ACC112 (cell line): ENCODE data around the gene C16orf87.

Experiments
- H2AFZ ChIP-seq: fragments of 200-600 bp; sonication (generic); one replicate; pipeline ENCODE4 v1.6.0; 2017; ENCODE audit warnings: antibody characterized with exemption, low read length; ENCODE audit not compliant: unreplicated experiment
- H3K27ac ChIP-seq: fragments of 200-600 bp; sonication (generic); 2 replicates; pipeline ENCODE4 v1.5.1; 2014; ENCODE audit warnings: low read depth, mild to moderate bottlenecking, antibody characterized with exemption, low read length, moderate library complexity
- H3K27me3 ChIP-seq: fragments of 200-600 bp; sonication (generic); 2 replicates; pipeline ENCODE4 v1.6.1; 2014; ENCODE audit warnings: mild to moderate bottlenecking, antibody characterized with exemption, low read length, moderate library complexity, mixed read lengths; ENCODE audit not compliant: insufficient read depth
- H3K36me3 ChIP-seq: fragments of 200-600 bp; sonication (generic); 2 replicates; pipeline ENCODE4 v1.6.1; 2016; ENCODE audit warnings: mild to moderate bottlenecking, antibody characterized with exemption, low read length, moderate library complexity, mixed read lengths; ENCODE audit not compliant: insufficient read depth
- H3K4me1 ChIP-seq: fragments of 200-600 bp; sonication (generic); one replicate; pipeline ENCODE4 v1.6.1; 2016; ENCODE audit warnings: low read length, mixed read lengths; ENCODE audit not compliant: insufficient read depth, unreplicated experiment, control insufficient read depth
- H3K4me3 ChIP-seq: fragments of 200-600 bp; sonication (generic); 2 replicates; pipeline ENCODE4 v1.5.1; 2014; ENCODE audit warnings: mild to moderate bottlenecking, low read depth, low read length
- H3K79me2 ChIP-seq: fragments of 200-600 bp; sonication (generic); one replicate; pipeline ENCODE4 v1.6.0; 2016; ENCODE audit warnings: low read length; ENCODE audit not compliant: control insufficient read depth, unreplicated experiment, insufficient read depth

C16orf87 gene

GRCh38 chr16:46857368-46857945 is 26.5 kb upstream of the C16orf87 start:
- no peak overlapping the region for H2AFZ ChIP-seq
- no peaks in the 10 kb centered on the region for H3K27me3 ChIP-seq
- peaks cover 11% of the 10 kb centered on the region for H3K4me1 ChIP-seq
- H3K27ac ChIP-seq: no peak overlapping the region
- H3K4me3 ChIP-seq: no peak overlapping the region
- no peaks in the 10 kb centered on the region for H3K36me3 ChIP-seq
- H3K79me2 ChIP-seq: no peaks in the 10 kb centered on the region

DNA sequence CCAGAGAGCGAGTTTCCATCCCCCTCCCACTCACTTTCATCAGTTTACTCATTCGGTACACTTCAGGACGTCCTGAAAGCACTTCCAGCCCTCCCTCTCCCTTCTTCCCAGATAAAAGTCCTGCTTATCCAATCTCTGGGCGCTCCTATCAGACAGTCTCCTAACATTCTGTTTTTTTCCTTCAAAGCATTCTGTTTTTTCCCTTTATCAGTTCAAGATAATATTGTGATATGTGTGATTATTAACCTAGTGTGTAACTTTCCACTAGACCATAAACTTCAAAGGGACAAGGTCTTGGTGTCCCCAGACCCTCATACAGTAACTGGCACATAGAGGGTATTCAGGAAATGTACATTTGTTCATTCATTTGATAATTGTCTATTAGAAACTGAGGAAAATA is 24.4 kb upstream of the C16orf87 start:
- no peaks in the 10 kb centered on the region for H3K36me3 ChIP-seq
- no peak overlapping the region for H3K4me3 ChIP-seq
- peaks cover 8% of the 10 kb centered on the region for H3K4me1 ChIP-seq
- H3K27ac ChIP-seq: no peak overlapping the region
- H3K27me3 ChIP-seq: no peaks in the 10 kb centered on the region
- no peak overlapping the region for H2AFZ ChIP-seq
- no peaks in the 10 kb centered on the region for H3K79me2 ChIP-seq

DNA sequence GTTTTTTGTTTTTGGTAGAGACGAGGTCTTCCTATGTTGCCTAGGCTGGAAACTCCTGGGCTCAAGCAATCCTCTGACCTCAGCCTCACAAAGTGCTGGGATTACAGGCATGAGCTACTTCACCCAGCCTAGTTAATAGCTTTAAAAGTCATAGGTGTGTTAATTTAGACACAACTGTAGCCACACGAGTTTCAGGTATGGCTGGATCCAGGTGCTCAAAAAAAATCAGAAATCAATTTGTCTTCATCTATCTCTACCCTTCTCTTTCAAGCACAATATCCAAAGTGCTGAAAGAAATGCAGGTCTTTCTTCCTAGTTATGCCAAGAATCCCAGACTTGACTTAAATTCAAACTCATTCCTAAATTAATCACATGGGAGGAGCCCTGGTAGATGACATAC is 23.9 kb upstream of the C16orf87 start:
- Histone ChIP-seq H3K4me1 (peaks cover 2% of the 10 kb centered on the region), H3K4me3 (no peak overlapping the region), H3K79me2 (no peaks in the 10 kb centered on the region), H3K27ac (no peak overlapping the region), H3K36me3 (no peaks in the 10 kb centered on the region), H2AFZ (no peak overlapping the region), H3K27me3 (no peaks in the 10 kb centered on the region)

DNA sequence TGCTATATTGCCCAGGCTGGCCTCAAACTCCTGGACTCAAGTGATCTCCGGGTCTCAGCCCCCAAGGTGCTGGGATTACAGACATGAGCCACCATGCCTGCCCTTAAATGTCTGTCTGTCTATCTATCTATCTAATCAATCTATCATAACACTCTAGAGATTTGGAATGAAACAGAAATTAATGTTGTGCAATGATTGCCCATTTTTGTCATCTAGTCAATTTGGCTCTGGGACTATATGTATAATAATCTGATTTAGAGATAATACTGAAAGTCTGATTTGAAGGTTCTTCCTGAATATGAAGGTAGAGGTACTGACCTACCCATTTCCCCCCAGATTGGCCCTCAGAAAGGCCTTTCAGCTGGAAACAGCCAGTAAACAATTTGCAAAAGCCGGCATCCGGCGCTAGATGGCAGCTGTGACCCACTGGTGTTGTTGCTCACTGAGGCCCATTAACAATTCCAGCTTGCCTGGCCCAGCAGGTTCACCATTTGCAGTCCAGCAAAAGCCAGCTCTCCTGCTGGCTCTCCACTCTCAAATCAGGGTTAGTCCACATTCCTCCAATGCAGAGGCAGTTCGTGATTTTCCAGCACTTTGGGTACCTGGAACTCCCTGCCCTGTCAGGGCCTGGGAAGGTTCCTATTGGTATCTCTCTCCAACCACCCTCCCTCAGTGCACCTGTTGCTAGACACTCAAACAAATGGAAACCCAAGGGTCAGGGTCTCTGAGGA is 22.9 kb upstream of the C16orf87 start:
- Histone ChIP-seq H3K4me3 (no peak overlapping the region), H3K36me3 (no peaks in the 10 kb centered on the region), H2AFZ (no peak overlapping the region), H3K79me2 (no peaks in the 10 kb centered on the region), H3K27ac (no peak overlapping the region), H3K4me1 (no peaks in the 10 kb centered on the region), H3K27me3 (no peaks in the 10 kb centered on the region)

- Histone ChIP-seq H3K4me1 (no peaks in the 10 kb centered on the region), H3K36me3 (no peaks in the 10 kb centered on the region), H3K27me3 (no peaks in the 10 kb centered on the region), H3K27ac (no peak overlapping the region), H3K4me3 (no peak overlapping the region), H3K79me2 (no peaks in the 10 kb centered on the region), H2AFZ (no peak overlapping the region)
Measured at GRCh38 chr16:46852130-46852529, 21.1 kb upstream of the C16orf87 start.

GRCh38 chr16:46850619-46851555 is 19.9 kb upstream of the C16orf87 start:
- H2AFZ ChIP-seq: no peak overlapping the region

DNA sequence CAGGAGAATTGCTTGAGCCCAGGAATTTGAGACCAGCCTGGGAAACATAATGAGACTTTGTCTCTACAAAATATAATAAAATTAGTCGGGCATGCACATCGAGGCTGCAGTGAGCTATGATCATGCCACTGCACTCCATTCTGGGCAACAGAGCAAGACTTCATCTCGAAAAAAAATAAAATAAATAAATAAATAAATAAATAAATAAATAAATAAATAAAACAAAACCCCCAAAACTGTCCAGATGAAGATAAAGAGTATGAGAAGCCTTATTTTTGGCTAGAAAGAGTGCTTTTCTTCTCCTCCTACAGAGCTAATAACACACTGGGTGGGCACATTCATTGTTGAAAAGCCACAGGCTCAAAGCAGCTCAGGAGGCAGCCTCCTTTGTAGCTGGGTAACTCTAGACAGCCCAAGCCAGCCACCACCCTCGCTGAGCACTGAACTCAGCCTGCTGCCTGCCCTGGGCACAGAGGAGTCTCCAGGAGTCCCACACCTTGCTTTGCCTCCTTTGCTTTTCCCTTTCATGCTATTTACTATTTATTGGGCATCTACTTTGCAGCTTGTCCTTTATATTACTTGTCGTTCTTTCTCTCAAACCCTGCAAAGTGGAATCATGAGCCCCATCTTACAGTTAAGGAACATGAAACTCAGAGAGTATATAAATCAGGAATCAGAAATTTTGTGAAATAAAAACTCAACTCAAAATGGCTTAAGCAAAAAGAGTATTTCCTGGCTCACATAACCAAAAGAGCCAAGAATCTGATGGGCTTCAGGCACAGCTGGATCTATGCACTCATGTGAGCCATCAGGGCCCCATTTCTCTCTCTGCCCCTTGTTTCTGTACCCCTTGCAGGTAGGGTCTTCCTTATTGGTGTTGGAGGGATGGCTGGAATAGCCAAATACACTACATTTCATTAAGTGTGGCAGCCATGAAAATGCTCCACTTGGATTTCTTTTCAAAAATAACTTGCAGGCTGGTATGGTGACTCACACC is 18.1 kb upstream of the C16orf87 start:
- Histone ChIP-seq H2AFZ (no peak overlapping the region), H3K79me2 (no peaks in the 10 kb centered on the region), H3K4me3 (no peak overlapping the region), H3K27ac (no peak overlapping the region), H3K36me3 (no peaks in the 10 kb centered on the region), H3K4me1 (no peaks in the 10 kb centered on the region), H3K27me3 (peaks cover 6% of the 10 kb centered on the region; the same call in 1 of the 2 replicates)

More at GRCh38 chr16:46850619-46851555, 19.9 kb upstream of the C16orf87 start:
- no peaks in the 10 kb centered on the region for H3K27me3 ChIP-seq
- H3K36me3 ChIP-seq: no peaks in the 10 kb centered on the region
- H3K4me3 ChIP-seq: no peak overlapping the region
- no peak overlapping the region for H3K27ac ChIP-seq
- no peaks in the 10 kb centered on the region for H3K79me2 ChIP-seq
- no peaks in the 10 kb centered on the region for H3K4me1 ChIP-seq

GRCh38 chr16:46845952-46846351 is 15.0 kb upstream of the C16orf87 start:
- no peaks in the 10 kb centered on the region for H3K36me3 ChIP-seq
- no peak overlapping the region for H3K27ac ChIP-seq
- no peak overlapping the region for H3K4me3 ChIP-seq
- no peak overlapping the region for H2AFZ ChIP-seq
- no peaks in the 10 kb centered on the region for H3K79me2 ChIP-seq
- H3K4me1 ChIP-seq: no peaks in the 10 kb centered on the region
- peaks cover 11% of the 10 kb centered on the region; the same call in 1 of the 2 replicates for H3K27me3 ChIP-seq

GRCh38 chr16:46844771-46845170 is 13.8 kb upstream of the C16orf87 start:
- Histone ChIP-seq H3K4me3 (no peak overlapping the region), H3K27ac (no peak overlapping the region), H2AFZ (peak overlapping the region; percentile 83), H3K36me3 (no peaks in the 10 kb centered on the region), H3K4me1 (no peaks in the 10 kb centered on the region), H3K27me3 (peaks cover 11% of the 10 kb centered on the region; the same call in 1 of the 2 replicates), H3K79me2 (no peaks in the 10 kb centered on the region)
